ENCODE results near the gene NBEA. TPM values are rescaled to one million over a fixed set of nuclear protein-coding genes. Genes with fewer than 3 reads are reported as not detected.

The NBEA gene
- total RNA-seq, 1 donor, result 4.0 TPM

- Histone ChIP-seq H2AFZ (ENCODE audit: low read length) (no peak overlapping the region), H4K20me1 (ENCODE audit: insufficient read depth, low read length) (no peaks in the 10 kb centered on the region), H3K27me3 (ENCODE audit: insufficient read depth, low read length) (no peaks in the 10 kb centered on the region), H3K4me3 (ENCODE audit: insufficient read depth, low read length) (no peak overlapping the region), H3K79me2 (ENCODE audit: insufficient read depth, low read length) (no peaks in the 10 kb centered on the region), H3K36me3 (ENCODE audit: insufficient read depth, low read length) (no peaks in the 10 kb centered on the region), H3K4me1 (ENCODE audit: insufficient read depth, low read length) (no peaks in the 10 kb centered on the region), H3K27ac (ENCODE audit: low read depth, low read length) (no peak overlapping the region), H3K9me3 (ENCODE audit: low read depth, low read length) (no peaks in the 10 kb centered on the region), H3K4me2 (ENCODE audit: insufficient read depth, low read length) (no peak overlapping the region)
- TF ChIP-seq CTCF (IDR thresholded peaks at IDR 0.05; ENCODE audit: extremely low read depth, low read depth, low read length), result no peak
- DNase-seq (ENCODE audit: insufficient read length, low spot score, missing footprints), result no peak
Observed at GRCh38 chr13:35160896-35161295, 218.8 kb downstream of the NBEA start.

DNA sequence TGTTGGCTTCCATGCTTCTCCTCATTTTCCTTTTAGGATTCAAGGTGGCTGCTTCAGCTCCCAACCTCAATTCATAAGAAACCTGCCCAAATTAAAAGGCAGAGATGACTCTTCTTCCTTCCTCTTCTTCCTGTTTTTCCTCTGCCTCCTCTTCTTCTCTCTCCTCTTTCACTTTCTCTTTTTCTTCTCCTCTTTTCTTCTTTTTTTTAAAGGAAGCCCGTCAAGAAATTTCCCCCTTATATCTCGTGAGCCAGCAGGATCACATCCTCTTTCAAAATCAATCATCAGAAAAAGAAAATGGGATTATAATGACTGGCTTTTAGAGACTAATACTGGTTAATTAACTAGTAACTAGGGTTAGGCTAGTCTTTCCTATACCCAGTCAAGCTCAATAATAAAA, 220.3 kb downstream of the NBEA start:
- no peak for DNase-seq (ENCODE audit: insufficient read length, low spot score, missing footprints)
- no peaks in the 10 kb centered on the region for H4K20me1 ChIP-seq (ENCODE audit: insufficient read depth, low read length)
- no peak overlapping the region for H3K4me3 ChIP-seq (ENCODE audit: insufficient read depth, low read length)
- H3K4me1 ChIP-seq (ENCODE audit: insufficient read depth, low read length), result no peaks in the 10 kb centered on the region
- no peaks in the 10 kb centered on the region for H3K9me3 ChIP-seq (ENCODE audit: low read depth, low read length)
- H3K27me3 ChIP-seq (ENCODE audit: insufficient read depth, low read length), result no peaks in the 10 kb centered on the region
- peak overlapping the region; percentile 16 for H2AFZ ChIP-seq (ENCODE audit: low read length)
- H3K4me2 ChIP-seq (ENCODE audit: insufficient read depth, low read length), result peak overlapping the region; percentile 49
- H3K79me2 ChIP-seq (ENCODE audit: insufficient read depth, low read length), result no peaks in the 10 kb centered on the region
- H3K27ac ChIP-seq (ENCODE audit: low read depth, low read length), result no peak overlapping the region
- TF ChIP-seq CTCF (IDR thresholded peaks at IDR 0.05; ENCODE audit: extremely low read depth, low read depth, low read length), result no peak
- H3K36me3 ChIP-seq (ENCODE audit: insufficient read depth, low read length), result no peaks in the 10 kb centered on the region

DNA sequence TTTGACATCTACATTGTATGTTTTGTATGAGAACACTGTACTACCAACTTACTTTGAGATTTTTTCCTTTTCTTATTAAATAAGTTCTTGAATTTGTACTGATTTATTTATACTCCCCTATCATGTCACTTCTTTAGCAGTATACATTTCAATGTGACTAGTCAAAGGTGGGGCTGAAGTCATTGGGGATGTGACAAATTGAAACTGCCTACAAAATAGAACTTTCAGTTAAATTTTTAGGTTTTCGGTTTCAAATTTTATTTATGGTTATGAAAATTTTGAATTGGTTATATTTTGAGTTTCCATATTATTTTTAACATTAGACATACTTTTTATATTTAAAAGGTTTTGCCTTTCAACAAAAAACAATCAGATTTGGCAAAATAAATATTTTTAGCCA, 221.6 kb downstream of the NBEA start:
- H3K36me3 ChIP-seq (ENCODE audit: insufficient read depth, low read length), result no peaks in the 10 kb centered on the region
- no peak for TF ChIP-seq CTCF (IDR thresholded peaks at IDR 0.05; ENCODE audit: extremely low read depth, low read depth, low read length)
- H3K4me3 ChIP-seq (ENCODE audit: insufficient read depth, low read length), result no peak overlapping the region
- no peaks in the 10 kb centered on the region for H3K27me3 ChIP-seq (ENCODE audit: insufficient read depth, low read length)
- no peaks in the 10 kb centered on the region for H3K9me3 ChIP-seq (ENCODE audit: low read depth, low read length)
- no peak overlapping the region for H3K27ac ChIP-seq (ENCODE audit: low read depth, low read length)
- H3K4me1 ChIP-seq (ENCODE audit: insufficient read depth, low read length), result no peaks in the 10 kb centered on the region
- H3K79me2 ChIP-seq (ENCODE audit: insufficient read depth, low read length), result no peaks in the 10 kb centered on the region
- no peak overlapping the region for H2AFZ ChIP-seq (ENCODE audit: low read length)
- DNase-seq (ENCODE audit: insufficient read length, low spot score, missing footprints), result peak; percentile 26
- no peak overlapping the region for H3K4me2 ChIP-seq (ENCODE audit: insufficient read depth, low read length)
- H4K20me1 ChIP-seq (ENCODE audit: insufficient read depth, low read length), result no peaks in the 10 kb centered on the region

- Histone ChIP-seq H3K9me3 (ENCODE audit: low read depth, low read length) (no peaks in the 10 kb centered on the region), H3K4me1 (ENCODE audit: insufficient read depth, low read length) (no peaks in the 10 kb centered on the region), H3K4me2 (ENCODE audit: insufficient read depth, low read length) (no peak overlapping the region), H3K4me3 (ENCODE audit: insufficient read depth, low read length) (no peak overlapping the region), H4K20me1 (ENCODE audit: insufficient read depth, low read length) (no peaks in the 10 kb centered on the region), H3K27ac (ENCODE audit: low read depth, low read length) (no peak overlapping the region), H3K27me3 (ENCODE audit: insufficient read depth, low read length) (no peaks in the 10 kb centered on the region), H3K36me3 (ENCODE audit: insufficient read depth, low read length) (no peaks in the 10 kb centered on the region), H2AFZ (ENCODE audit: low read length) (no peak overlapping the region), H3K79me2 (ENCODE audit: insufficient read depth, low read length) (no peaks in the 10 kb centered on the region)
- peak; percentile 58 for TF ChIP-seq CTCF (IDR thresholded peaks at IDR 0.05; ENCODE audit: extremely low read depth, low read depth, low read length)
- DNase-seq (ENCODE audit: insufficient read length, low spot score, missing footprints), result no peak
Observed at GRCh38 chr13:35164324-35164932, 222.4 kb downstream of the NBEA start.
